Measurements from ENCODE around the gene R3HDM4.
"Not testable (repeated sequence)": the region's sequence is repeated elsewhere in the genome, so short reads cannot be mapped to it uniquely, and the experiment has no call there.

Gene R3HDM4

DNA sequence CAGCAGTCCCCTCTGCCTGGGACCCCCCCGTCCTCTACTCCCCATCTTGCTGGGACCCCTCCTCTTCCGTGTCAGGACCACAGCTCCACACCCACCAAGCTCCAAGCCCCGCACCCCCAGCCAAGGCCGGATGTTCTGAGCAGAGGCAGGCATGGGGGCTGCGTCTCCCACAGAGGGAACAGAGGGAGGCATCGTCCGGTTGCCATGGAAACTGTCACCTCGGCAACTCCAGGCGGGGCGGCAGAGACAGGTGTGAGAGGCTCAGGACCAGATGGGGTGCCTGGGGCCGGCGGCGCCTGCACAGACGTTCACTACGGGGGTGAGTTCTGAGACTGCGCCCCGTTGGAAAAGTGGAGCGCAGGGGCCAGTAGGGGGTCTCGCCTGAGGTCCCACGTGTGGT, 14.4 kb downstream of the R3HDM4 start:
- intact Hi-C loops (cut with DNase I), result no loop called here
- peak; percentile 41 to 97 (median 84) for DNase-seq

- DNase-seq, result no peak
- intact Hi-C loops (cut with DNase I), result no loop called here
Observed at GRCh38 chr19:897442-898039, 15.5 kb downstream of the R3HDM4 start.

GRCh38 chr19:896999-897398, 16.0 kb downstream of the R3HDM4 start:
- intact Hi-C loops (cut with DNase I), result no loop called here

GRCh38 chr19:896434-896833, 16.6 kb downstream of the R3HDM4 start:
- intact Hi-C loops (cut with DNase I), result no loop called here
- DNase-seq, result no peak

More at GRCh38 chr19:896999-897398, 16.0 kb downstream of the R3HDM4 start:
- DNase-seq, result no peak

DNA sequence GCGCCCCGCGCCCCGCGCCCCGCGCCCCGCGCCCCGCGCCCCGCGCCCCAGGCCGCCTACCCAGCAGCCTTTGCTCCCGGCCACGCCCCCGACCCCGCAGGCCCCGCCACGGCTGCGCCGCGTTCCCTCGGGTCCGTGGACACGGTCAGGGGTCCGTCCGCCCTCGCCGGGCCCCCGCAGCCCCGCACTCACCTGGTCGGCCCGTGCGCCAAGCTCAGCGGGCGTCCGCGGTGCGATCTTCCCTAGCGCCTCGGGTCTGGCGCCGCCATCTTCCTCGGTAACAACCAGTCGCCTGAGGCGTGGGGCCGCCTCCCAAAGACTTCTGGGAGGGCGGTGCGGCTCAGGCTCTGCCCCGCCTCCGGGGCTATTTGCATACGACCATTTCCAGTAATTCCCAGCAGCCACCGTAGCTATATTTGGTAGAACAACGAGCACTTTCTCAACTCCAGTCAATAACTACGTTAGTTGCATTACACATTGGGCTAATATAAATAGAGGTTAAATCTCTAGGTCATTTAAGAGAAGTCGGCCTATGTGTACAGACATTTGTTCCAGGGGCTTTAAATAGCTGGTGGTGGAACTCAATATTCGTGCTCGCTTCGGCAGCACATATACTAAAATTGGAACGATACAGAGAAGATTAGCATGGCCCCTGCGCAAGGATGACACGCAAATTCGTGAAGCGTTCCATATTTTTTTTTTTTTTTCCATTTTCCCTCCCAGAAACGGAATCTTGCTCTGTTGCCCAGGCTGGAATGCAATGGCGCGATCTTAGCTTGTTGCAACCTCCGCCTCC, 19.9 kb downstream of the R3HDM4 start, which contains the start of the genes MED16 and RNU6-9:
MED16 (minus strand) TSS at position 294 of the 796 bp plus-strand sequence. CDS start 2,056 bp downstream, outside the sequence.
RNU6-9 (plus strand) TSS at position 591 of the 796 bp plus-strand sequence.
- DNase-seq, result peak; percentile 80 to 99 (median 89)
- intact Hi-C loops (cut with DNase I), result no loop called here

- no peak for DNase-seq
- intact Hi-C loops (cut with DNase I), result no loop called here
Observed at GRCh38 chr19:892243-892893, 20.7 kb downstream of the R3HDM4 start.

GRCh38 chr19:891421-892200, 21.4 kb downstream of the R3HDM4 start:
- DNase-seq; intact Hi-C loops (cut with DNase I): not testable (repeated sequence)

- DNase-seq, result no peak
- intact Hi-C loops (cut with DNase I), result no loop called here
Observed at GRCh38 chr19:890831-891230, 22.2 kb downstream of the R3HDM4 start.

- no peak for DNase-seq
- intact Hi-C loops (cut with DNase I), result no loop called here
Observed at GRCh38 chr19:889662-890295, 23.2 kb downstream of the R3HDM4 start.

DNA sequence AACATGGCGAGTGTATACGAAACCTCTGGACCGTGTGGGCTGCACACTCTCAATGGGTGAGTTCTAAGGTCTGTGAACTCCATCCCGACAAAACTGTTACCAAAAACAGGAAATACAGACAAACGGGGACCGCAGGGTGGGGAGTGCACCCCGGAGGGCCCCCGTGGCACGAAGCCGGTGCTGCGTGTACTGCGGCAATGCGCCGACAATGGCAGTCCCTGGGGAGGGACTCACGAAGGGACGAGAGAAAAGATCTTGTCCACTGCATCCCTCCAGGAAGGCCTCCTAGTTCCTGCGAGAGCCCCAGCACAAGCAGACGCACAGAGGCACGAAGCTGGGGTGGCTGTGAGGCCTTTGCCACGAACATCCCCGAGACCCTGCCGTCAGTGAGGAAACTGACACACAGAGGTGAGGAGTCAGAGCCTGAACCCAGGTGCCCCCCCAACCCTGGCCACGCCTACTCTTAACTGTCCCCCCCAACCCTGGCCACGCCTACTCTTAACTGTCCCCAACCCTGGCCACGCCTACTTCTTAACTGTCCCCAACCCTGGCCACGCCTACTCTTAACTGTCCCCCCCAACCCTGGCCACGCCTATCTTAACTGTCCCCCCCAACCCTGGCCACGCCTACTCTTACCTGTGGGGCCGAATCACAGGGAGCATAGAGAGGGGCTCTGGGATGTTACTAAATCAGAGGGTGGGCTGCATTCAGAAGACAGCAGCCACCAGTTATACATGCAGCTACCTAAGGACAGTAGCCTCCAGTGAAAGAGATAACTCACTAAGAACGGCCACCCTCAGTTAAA, 24.2 kb downstream of the R3HDM4 start:
- intact Hi-C loops (cut with DNase I), result no loop called here
- no peak for DNase-seq

DNA sequence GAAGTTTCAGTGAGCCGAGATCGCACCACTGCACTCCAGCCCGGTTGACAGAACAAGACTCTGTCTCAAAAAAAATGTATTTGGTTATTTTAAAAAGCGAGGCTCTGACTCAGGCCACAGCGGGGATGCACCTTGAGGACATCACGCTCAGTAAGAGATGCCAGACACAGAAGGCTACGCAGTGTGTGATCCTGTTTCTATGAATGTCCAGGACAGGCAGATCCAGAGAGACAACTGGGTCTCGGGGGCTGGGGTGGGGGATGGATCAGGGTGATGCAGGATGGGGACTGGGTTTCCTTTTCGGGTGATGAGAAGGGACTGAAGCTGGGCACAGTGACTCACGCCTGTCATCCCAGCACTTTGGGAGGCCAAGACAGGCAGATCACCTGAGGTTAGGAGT, 25.4 kb downstream of the R3HDM4 start:
- intact Hi-C loops (cut with DNase I), result no loop called here
- peak in 3 of 10 donors; percentile 38 to 81 (median 57) for DNase-seq

- intact Hi-C loops (cut with DNase I), result no loop called here
- peak in 8 of 10 donors; percentile 56 to 96 (median 79) for DNase-seq
Observed at GRCh38 chr19:887072-887471, 25.9 kb downstream of the R3HDM4 start.

DNA sequence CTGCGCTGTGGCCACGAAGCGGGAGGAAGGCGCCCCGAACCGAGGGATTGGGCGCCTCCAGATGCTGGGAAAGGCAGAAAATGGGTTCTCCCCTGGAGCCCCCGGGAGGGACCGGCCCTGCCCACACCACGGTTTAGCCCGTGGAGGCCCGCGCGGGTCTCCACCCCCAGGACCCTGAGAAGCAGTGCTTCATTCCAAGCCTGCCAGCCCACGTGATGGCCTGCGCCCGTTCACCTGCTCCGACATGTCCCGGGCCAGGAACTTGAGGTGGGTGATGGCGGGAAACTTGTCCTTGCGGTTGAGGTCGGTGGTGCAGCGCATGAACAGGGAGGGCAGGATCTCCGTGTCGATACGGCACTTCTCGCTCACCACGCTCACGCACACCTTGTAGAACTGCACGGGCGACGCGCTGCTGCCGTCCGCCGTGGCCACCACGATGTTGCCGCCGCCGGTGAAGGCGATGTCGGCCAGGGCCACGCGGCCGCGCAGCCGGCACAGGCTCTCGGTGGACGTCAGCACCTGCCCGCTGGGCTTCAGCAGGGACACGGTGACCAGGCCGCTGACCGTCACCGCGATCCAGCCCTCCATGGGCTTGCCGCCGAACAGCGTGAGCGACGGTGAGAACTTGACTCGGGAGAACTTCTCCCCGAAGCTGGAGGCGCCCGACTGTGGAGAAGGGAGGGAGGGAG, 27.3 kb downstream of the R3HDM4 start:
- intact Hi-C loops (cut with DNase I), result no loop called here

GRCh38 chr19:884420-885211, 28.4 kb downstream of the R3HDM4 start:
- intact Hi-C loops (cut with DNase I), result no loop called here
- DNase-seq, result no peak

More for the DNA sequence above, 27.3 kb downstream of the R3HDM4 start:
- DNase-seq, result no peak

DNA sequence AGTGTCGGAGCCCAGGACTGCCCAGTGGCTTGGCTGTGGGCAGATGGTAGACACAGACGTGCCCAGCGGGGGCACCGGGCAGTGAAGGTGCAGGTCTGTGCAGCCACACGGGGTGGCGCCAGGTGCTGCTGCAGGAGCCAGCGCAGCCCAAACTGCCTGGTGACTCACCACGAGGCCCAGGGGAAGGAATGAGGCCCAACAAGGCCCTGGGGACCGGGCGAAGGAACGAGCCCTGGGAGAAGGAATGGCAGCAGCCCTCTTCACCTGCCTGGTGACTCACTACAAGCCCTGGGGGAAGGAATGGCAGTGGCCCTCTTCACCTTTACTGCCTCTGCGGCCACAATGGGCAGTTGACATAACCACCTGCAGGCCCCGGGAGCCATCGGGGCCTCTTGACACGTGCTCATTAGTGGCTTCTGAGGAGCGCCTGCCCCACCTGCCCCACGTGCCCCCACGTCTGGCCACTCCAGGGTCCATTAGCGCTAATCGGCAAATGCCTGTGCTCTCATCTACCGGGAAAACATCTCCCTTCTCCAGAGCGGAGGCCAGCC, 29.3 kb downstream of the R3HDM4 start:
- intact Hi-C loops (cut with DNase I), result no loop called here
- DNase-seq, result no peak

GRCh38 chr19:882871-883497, 30.0 kb downstream of the R3HDM4 start:
- intact Hi-C loops (cut with DNase I), result no loop called here
- no peak for DNase-seq

All from posterior cingulate gyrus (tissue), 11 donors.